Brain pericyte (primary cell): ENCODE measurements around the gene MIF4GD.
"Not testable (repeated sequence)": the region's sequence is repeated elsewhere in the genome, so short reads cannot be mapped to it uniquely, and the experiment has no call there.

ENCODE experiments used
- DNase-seq: peaks from one replicate; pipeline ENCODE4 v3.0.0-alpha.2; 2012; ENCODE audit warnings: low read depth, low spot score

Gene MIF4GD

GRCh38 chr17:75260641-75261335, 10.2 kb downstream of the MIF4GD start:
- DNase-seq, result no peak

GRCh38 chr17:75257228-75257627, 13.8 kb downstream of the MIF4GD start:
- not testable (repeated sequence) for DNase-seq

- DNase-seq, result not testable (repeated sequence)
Observed at GRCh38 chr17:75255954-75256698, 14.9 kb downstream of the MIF4GD start.

- DNase-seq, result no peak
Observed at GRCh38 chr17:75252039-75252816, 18.8 kb downstream of the MIF4GD start.

- no peak for DNase-seq
Observed at GRCh38 chr17:75250009-75250471, 21.0 kb downstream of the MIF4GD start.

GRCh38 chr17:75249564-75249963, 21.5 kb downstream of the MIF4GD start:
- DNase-seq, result no peak

- no peak for DNase-seq
Observed at GRCh38 chr17:75246404-75246803, 24.6 kb downstream of the MIF4GD start.

- no peak for DNase-seq
Observed at GRCh38 chr17:75245011-75245410, 26.0 kb downstream of the MIF4GD start.

- DNase-seq, result no peak
Observed at GRCh38 chr17:75244133-75244866, 26.7 kb downstream of the MIF4GD start.

- no peak for DNase-seq
Observed at GRCh38 chr17:75242461-75243042, 28.5 kb downstream of the MIF4GD start.

- no peak for DNase-seq
Observed at GRCh38 chr17:75241996-75242460, 29.0 kb downstream of the MIF4GD start.

GRCh38 chr17:75241502-75241901, 29.5 kb downstream of the MIF4GD start:
- no peak for DNase-seq

GRCh38 chr17:75241143-75241430, 29.9 kb downstream of the MIF4GD start:
- DNase-seq, result no peak

- DNase-seq, result no peak
Observed at GRCh38 chr17:75240394-75241142, 30.5 kb downstream of the MIF4GD start.

- DNase-seq, result no peak
Observed at GRCh38 chr17:75239778-75240393, 31.1 kb downstream of the MIF4GD start.

- no peak for DNase-seq
Observed at GRCh38 chr17:75239214-75239613, 31.8 kb downstream of the MIF4GD start.

- no peak for DNase-seq
Observed at GRCh38 chr17:75238684-75239191, 32.3 kb downstream of the MIF4GD start.

GRCh38 chr17:75238020-75238580, 32.9 kb downstream of the MIF4GD start:
- DNase-seq, result no peak
